SK-N-SH (cell line): ENCODE data around the gene ESCO1.

ENCODE experiments used
- EP300 ChIP-seq, 2 experiments: IDR thresholded peaks; 2 replicates each; pipeline versions ENCODE4 v1.4.0 to v1.6.1; 2012; ENCODE audit warnings: borderline replicate concordance in 1 of 2, low read depth in 1 of 2, low read length in 1 of 2
- MXI1 ChIP-seq: IDR thresholded peaks from 2 replicates; pipeline ENCODE4 v1.6.1; 2012; ENCODE audit warnings: mild to moderate bottlenecking, low read depth, low read length, improper control_type of control experiment
- RAD21 ChIP-seq: IDR thresholded peaks from 2 replicates; pipeline ENCODE4 v1.6.1; 2012; ENCODE audit warnings: mild to moderate bottlenecking, low read length
- REST ChIP-seq: IDR thresholded peaks from 2 replicates; pipeline ENCODE4 v1.6.1; 2012; ENCODE audit warnings: mild to moderate bottlenecking, low read depth, low read length, moderate library complexity
- USF2 ChIP-seq: fragments of 150-350 bp; IDR thresholded peaks from 2 replicates; pipeline ENCODE4 v1.6.1; 2017; ENCODE audit warnings: antibody characterized with exemption, low read length, low read depth, borderline replicate concordance

GRCh38 chr18:21513292-21513691 lies 87.2 kb downstream of the ESCO1 start:
- no peak for TF ChIP-seq MXI1
- no peak for TF ChIP-seq REST
- TF ChIP-seq EP300 (IDR thresholded peaks at IDR 0.05; ENCODE audit: borderline replicate concordance in 1 of 2, low read depth in 1 of 2, low read length in 1 of 2): no peak
- TF ChIP-seq USF2: no peak
- no peak for TF ChIP-seq RAD21
